GM23338 (cell line): ENCODE results near the gene PCA3. TPM values are rescaled to one million over a fixed set of nuclear protein-coding genes. Genes with fewer than 3 reads are reported as not detected.

ENCODE experiments used
- ATAC-seq: fragments of 200-7000 bp; cut with Tn5 transposase; 3 replicates; pipeline ENCODE4 v1.9.1; 2020
- DNase-seq: peaks from one replicate; pipeline ENCODE4 v3.0.0-alpha.2; 2015; ENCODE audit warnings: low spot score
- H2AFZ ChIP-seq: fragments of 200-600 bp; sonication (generic); 2 replicates; pipeline ENCODE4 v1.8.0; 2016; ENCODE audit warnings: antibody characterized with exemption, mild to moderate bottlenecking, moderate library complexity
- H3F3A ChIP-seq: fragments of 200-600 bp; sonication (generic); replicated peaks from 2 replicates; pipeline ENCODE4 v1.8.0; 2017; ENCODE audit warnings: antibody characterized with exemption, mixed run types, low read depth
- H3K27ac ChIP-seq: fragments of 200-600 bp; sonication (generic); 2 replicates; pipeline ENCODE4 v1.6.1; 2016; ENCODE audit warnings: low read depth
- H3K27me3 ChIP-seq: fragments of 200-600 bp; sonication (generic); 2 replicates; pipeline ENCODE4 v1.8.0; 2016; ENCODE audit warnings: mild to moderate bottlenecking, mixed run types, moderate library complexity; ENCODE audit not compliant: insufficient read depth
- H3K36me3 ChIP-seq: fragments of 200-600 bp; sonication (generic); 2 replicates; pipeline ENCODE4 v1.8.0; 2016; ENCODE audit warnings: mild to moderate bottlenecking; ENCODE audit not compliant: insufficient read depth
- H3K4me1 ChIP-seq: fragments of 200-600 bp; sonication (generic); 2 replicates; pipeline ENCODE4 v1.8.0; 2016; ENCODE audit warnings: mild to moderate bottlenecking, moderate library complexity; ENCODE audit not compliant: insufficient read depth
- H3K4me2 ChIP-seq: fragments of 200-600 bp; sonication (generic); 2 replicates; pipeline ENCODE4 v1.7.1; 2017; ENCODE audit warnings: mixed run types
- H3K4me3 ChIP-seq: fragments of 200-600 bp; sonication (generic); 2 replicates; pipeline ENCODE4 v1.6.1; 2016; ENCODE audit warnings: mixed run types
- H3K79me2 ChIP-seq: fragments of 200-600 bp; sonication (generic); replicated peaks from 2 replicates; pipeline ENCODE4 v1.8.0; 2017; ENCODE audit warnings: mild to moderate bottlenecking; ENCODE audit not compliant: insufficient read depth
- H3K9me2 ChIP-seq: fragments of 200-600 bp; sonication (generic); 2 replicates; pipeline ENCODE4 v1.8.0; 2017; ENCODE audit not compliant: insufficient read depth
- H4K20me1 ChIP-seq: fragments of 200-600 bp; sonication (generic); replicated peaks from 2 replicates; pipeline ENCODE4 v1.8.0; 2017; ENCODE audit warnings: mild to moderate bottlenecking; ENCODE audit not compliant: insufficient read depth
- H3K27ac Mint-ChIP-seq: 2 replicates; pipeline ENCODE4 v1.8.0; 2020; ENCODE audit warnings: inconsistent platforms, mild to moderate bottlenecking, moderate library complexity, mixed read lengths
- H3K27me3 Mint-ChIP-seq: 3 replicates; pipeline ENCODE4 v1.8.0; 2022; ENCODE audit warnings: low read depth, mild to moderate bottlenecking, moderate library complexity, mixed read lengths, inconsistent platforms; ENCODE audit not compliant: insufficient read depth, poor library complexity
- H3K36me3 Mint-ChIP-seq: 3 replicates; pipeline ENCODE4 v1.8.0; 2021; ENCODE audit warnings: low read depth, mild to moderate bottlenecking, inconsistent platforms, moderate library complexity, mixed read lengths
- H3K4me1 Mint-ChIP-seq: 3 replicates; pipeline ENCODE4 v1.8.0; 2020; ENCODE audit warnings: mild to moderate bottlenecking, inconsistent platforms, mixed read lengths
- H3K4me3 Mint-ChIP-seq: 3 replicates; pipeline ENCODE4 v1.8.0; 2021; ENCODE audit warnings: moderate library complexity, mild to moderate bottlenecking, inconsistent platforms, mixed read lengths
- H3K9me3 Mint-ChIP-seq: 3 replicates; pipeline ENCODE4 v1.8.0; 2020; ENCODE audit warnings: moderate library complexity, mild to moderate bottlenecking, inconsistent platforms, mixed read lengths
- JUNB ChIP-seq: IDR thresholded peaks from one replicate; pipeline ENCODE4 v1.6.1; 2016; ENCODE audit warnings: antibody characterized with exemption; ENCODE audit not compliant: unreplicated experiment
- NANOG ChIP-seq: IDR thresholded peaks from 2 replicates; pipeline ENCODE4 v1.6.1; 2016; ENCODE audit warnings: antibody characterized with exemption, borderline replicate concordance
- POLR2AphosphoS5 ChIP-seq: IDR thresholded peaks from 2 replicates; pipeline ENCODE4 v1.6.1; 2016; ENCODE audit warnings: antibody characterized with exemption, low read depth
- ZNF462 ChIP-seq: fragments of 250-450 bp; sonication (Bioruptor Pico); IDR thresholded peaks from 2 replicates; pipeline ENCODE4 v1.5.0; 2020; ENCODE audit warnings: mild to moderate bottlenecking, moderate library complexity
- polyA plus RNA-seq: library from polyadenylated mRNA; unstranded; fragments of >200 nt; fragmentation: Nextera tagmentation; extraction: Ambion mirVana; gene quantifications from 2 replicates; pipeline ENCODE4 v1.2.1, GENCODE V29; 2016
- total RNA-seq: library from RNA; depleted of rRNA; stranded (reverse); fragments of >200 nt; shearing (Covaris generic); gene quantifications from 2 replicates; pipeline ENCODE4 v1.2.3, GENCODE V29; 2014

PCA3 gene
- total and polyA plus RNA-seq, 2 experiments from 2014 or later = 0.28 to 0.76 TPM

- no peak overlapping the region for H3K4me3 Mint-ChIP-seq
- H3K27me3 Mint-ChIP-seq = peaks cover 3% of the 10 kb centered on the region
- Histone ChIP-seq H4K20me1 (no peaks in the 10 kb centered on the region), H3K4me2 (peak overlapping the region; percentile 27; the same call in 1 of the 2 replicates), H3K4me3 (no peak overlapping the region), H3K27me3 (no peaks in the 10 kb centered on the region), H2AFZ (no peak overlapping the region), H3K79me2 (no peaks in the 10 kb centered on the region), H3K4me1 (peaks cover 5% of the 10 kb centered on the region), H3K36me3 (no peaks in the 10 kb centered on the region), H3K9me2 (0 out of 2 replicates have a peak, but pooled peaks cover 5% of the 10 kb centered on the region), H3F3A (no peaks in the 10 kb centered on the region), H3K27ac (peak overlapping the region; percentile 60; the same call in 1 of the 2 replicates)
- DNase-seq = peak; percentile 72
- ATAC-seq = peak; percentile 65
- H3K36me3 Mint-ChIP-seq = no peaks in the 10 kb centered on the region
- TF ChIP-seq ZNF462 (peak; percentile 87), POLR2AphosphoS5 (no peak)
- peaks cover 28% of the 10 kb centered on the region for H3K4me1 Mint-ChIP-seq
- no peak overlapping the region for H3K27ac Mint-ChIP-seq
- no peaks in the 10 kb centered on the region for H3K9me3 Mint-ChIP-seq
Measured at GRCh38 chr9:76803083-76803482, 38.8 kb downstream of the PCA3 start.

GRCh38 chr9:76803762-76804161, 39.5 kb downstream of the PCA3 start:
- no peaks in the 10 kb centered on the region for H3K36me3 Mint-ChIP-seq
- H3F3A ChIP-seq = no peaks in the 10 kb centered on the region
- TF ChIP-seq NANOG (no peak), JUNB (no peak), ZNF462 (no peak)

More at GRCh38 chr9:76803762-76804161, 39.5 kb downstream of the PCA3 start:
- peaks cover 28% of the 10 kb centered on the region for H3K4me1 Mint-ChIP-seq
- Histone ChIP-seq H2AFZ (no peak overlapping the region), H3K4me2 (peak overlapping the region; percentile 27; the same call in 1 of the 2 replicates), H3K36me3 (no peaks in the 10 kb centered on the region), H3K27me3 (no peaks in the 10 kb centered on the region), H3K4me1 (peaks cover 5% of the 10 kb centered on the region), H3K9me2 (0 out of 2 replicates have a peak, but pooled peaks cover 5% of the 10 kb centered on the region), H3K27ac (peak overlapping the region; percentile 60; the same call in 1 of the 2 replicates), H4K20me1 (no peaks in the 10 kb centered on the region), H3K4me3 (no peak overlapping the region), H3K79me2 (no peaks in the 10 kb centered on the region)
- peaks cover 3% of the 10 kb centered on the region for H3K27me3 Mint-ChIP-seq
- ATAC-seq (no peak; the same call in 2 of the 3 replicates), DNase-seq (no peak)
- H3K9me3 Mint-ChIP-seq = no peaks in the 10 kb centered on the region
- H3K27ac Mint-ChIP-seq = no peak overlapping the region
- H3K4me3 Mint-ChIP-seq = no peak overlapping the region
